ENCODE data around the gene GBP7. TPM values are rescaled to one million over a fixed set of nuclear protein-coding genes. Genes with fewer than 3 reads are reported as not detected.

GBP7 gene
- polyA plus RNA-seq, 3 donors = not detected

- Histone ChIP-seq H4K20me1 (ENCODE audit: insufficient read depth, low read length) (no peaks in the 10 kb centered on the region), H3K79me2 (ENCODE audit: insufficient read depth, low read length) (no peaks in the 10 kb centered on the region), H3K4me1 (ENCODE audit: control insufficient read depth in 1 of 2, insufficient read depth in 2 of 2, low read length in 2 of 2) (peaks cover 14 to 24% of the 10 kb centered on the region in 2 donors), H3K27ac (ENCODE audit: low read depth in 1 of 2, low read length in 2 of 2) (no peak overlapping the region), H3K27me3 (ENCODE audit: control insufficient read depth in 2 of 2, insufficient read depth in 2 of 2, low read length in 2 of 2) (peaks cover 0 to 12% of the 10 kb centered on the region in 2 donors), H3K4me3 (replicated peaks in 1 of 3; ENCODE audit: low read depth in 2 of 3, low read length in 3 of 3) (no peak overlapping the region), H3K9ac (ENCODE audit: insufficient read depth, low read length, poor library complexity, severe bottlenecking) (no peak overlapping the region), H3K4me2 (replicated peaks; ENCODE audit: extremely low read depth, low read length, poor library complexity, severe bottlenecking) (no peak overlapping the region), H2AFZ (ENCODE audit: insufficient read depth, low read depth, low read length, poor library complexity, severe bottlenecking) (no peak overlapping the region), H3K36me3 (replicated peaks in 1 of 2; ENCODE audit: control insufficient read depth in 1 of 2, insufficient read depth in 2 of 2, low read length in 2 of 2) (peaks cover 0 to 7% of the 10 kb centered on the region in 2 donors), H3K9me3 (replicated peaks in 1 of 2; ENCODE audit: control insufficient read depth in 1 of 2, insufficient read depth in 1 of 2, low read length in 2 of 2) (peaks cover 9 to 14% of the 10 kb centered on the region in 2 donors)
- Mint-ChIP-seq H3K36me3 (peaks cover 2 to 15% of the 10 kb centered on the region in 2 donors), H3K4me1 (peaks cover 43% of the 10 kb centered on the region), H3K9me3 (peaks cover 7 to 19% (median 18%) of the 10 kb centered on the region in 7 donors), H3K4me3 (no peak overlapping the region), H3K27ac (peak overlapping the region in 2 of 7 donors; percentile 26 to 72), H3K27me3 (ENCODE audit: low read depth in 3 of 3) (peaks cover 8 to 18% (median 11%) of the 10 kb centered on the region in 3 donors)
- DNase-seq = no peak
- no CpG with 5 or more reads among the region's 2 CpGs for WGBS (ENCODE audit: insufficient coverage)
- no peak for TF ChIP-seq CTCF (IDR thresholded peaks at IDR 0.05)
- intact Hi-C loops (cut with micrococcal nuclease) = no loop called here
Measured at GRCh38 chr1:89200663-89201062, 24.9 kb upstream of the GBP7 start.

GRCh38 chr1:89199525-89200031 is 23.8 kb upstream of the GBP7 start:
- no peaks in the 10 kb centered on the region for H4K20me1 ChIP-seq (ENCODE audit: insufficient read depth, low read length)
- H3K4me2 ChIP-seq (replicated peaks; ENCODE audit: extremely low read depth, low read length, poor library complexity, severe bottlenecking) = peak overlapping the region; percentile 72
- peaks cover 9 to 26% of the 10 kb centered on the region in 2 donors for H3K36me3 Mint-ChIP-seq
- peaks cover 8 to 20% (median 11%) of the 10 kb centered on the region in 3 donors for H3K27me3 Mint-ChIP-seq (ENCODE audit: low read depth in 3 of 3)
- peak overlapping the region; percentile 94 to 100 for H3K4me3 Mint-ChIP-seq
- WGBS (ENCODE audit: insufficient coverage) = no CpG with 5 or more reads among the region's 1 CpG
- H3K27ac ChIP-seq (ENCODE audit: low read depth in 1 of 2, low read length in 2 of 2) = peak overlapping the region in 1 of 2 donors; percentile 83
- peaks cover 0 to under 1% of the 10 kb centered on the region in 2 donors for H3K36me3 ChIP-seq (replicated peaks in 1 of 2; ENCODE audit: control insufficient read depth in 1 of 2, insufficient read depth in 2 of 2, low read length in 2 of 2)
- peaks cover 0 to 5% of the 10 kb centered on the region in 2 donors for H3K9me3 ChIP-seq (replicated peaks in 1 of 2; ENCODE audit: control insufficient read depth in 1 of 2, insufficient read depth in 1 of 2, low read length in 2 of 2)
- H2AFZ ChIP-seq (ENCODE audit: insufficient read depth, low read depth, low read length, poor library complexity, severe bottlenecking) = peak overlapping the region; percentile 80
- peak overlapping the region in 4 of 7 donors; percentile 17 to 93 (median 90) for H3K27ac Mint-ChIP-seq
- intact Hi-C loops (cut with micrococcal nuclease) = loop anchor here in 1 of 2 donors (5.0 kb wide), 1 partner anchor 153 kb away; no protein-coding TSS in a partner anchor
- H3K4me1 Mint-ChIP-seq = peaks cover 50% of the 10 kb centered on the region
- peaks cover 0 to 12% of the 10 kb centered on the region in 2 donors for H3K27me3 ChIP-seq (ENCODE audit: control insufficient read depth in 2 of 2, insufficient read depth in 2 of 2, low read length in 2 of 2)
- peak in 1 of 3 donors; percentile 1 for DNase-seq
- peaks cover 0 to 9% (median 7%) of the 10 kb centered on the region in 7 donors for H3K9me3 Mint-ChIP-seq
- no peak for TF ChIP-seq CTCF (IDR thresholded peaks at IDR 0.05)
- H3K9ac ChIP-seq (ENCODE audit: insufficient read depth, low read length, poor library complexity, severe bottlenecking) = no peak overlapping the region
- no peaks in the 10 kb centered on the region for H3K79me2 ChIP-seq (ENCODE audit: insufficient read depth, low read length)
- peak overlapping the region; percentile 83 to 98 (median 84) for H3K4me3 ChIP-seq (replicated peaks in 1 of 3; ENCODE audit: low read depth in 2 of 3, low read length in 3 of 3)
- H3K4me1 ChIP-seq (ENCODE audit: control insufficient read depth in 1 of 2, insufficient read depth in 2 of 2, low read length in 2 of 2) = peaks cover 14 to 30% of the 10 kb centered on the region in 2 donors
